IMR-90 (cell line): ENCODE results near the gene TMX1. TPM values are rescaled to one million over a fixed set of nuclear protein-coding genes. Genes with fewer than 3 reads are reported as not detected.

Experiments used
- ATAC-seq: fragments of 200-7000 bp; cut with Tn5 transposase; 2 replicates; pipeline ENCODE4 v1.9.1; 2020; ENCODE audit warnings: low read depth, mild to moderate bottlenecking, moderate library complexity
- BruUV-seq: library from RNA; stranded (reverse); fragments of 400-500 nt; replicated peaks from 2 replicates; lab custom pipeline; 2021; lab: Mats Ljungman, UMichigan
- CTCF ChIA-PET: fragments of 300-600 bp; formaldehyde crosslinking; extraction: SDS; loops from one replicate; lab custom pipeline; 2021; ENCODE audit warnings: antibody characterized with exemption; lab: Yijun Ruan, JAX
- POLR2A ChIA-PET: fragments of 300-600 bp; sonication (Branson Sonifier 250); formaldehyde crosslinking; loops from one replicate; lab custom pipeline; 2022; ENCODE audit warnings: antibody characterized with exemption; ENCODE audit not compliant: unreplicated experiment; lab: Charles Lee
- DNase-seq: peaks from one replicate; pipeline ENCODE4 v3.0.0; 2013
- H2AFZ ChIP-seq: replicated peaks from 2 replicates; pipeline ENCODE3; 2013; ENCODE audit warnings: low read length, mild to moderate bottlenecking; ENCODE audit not compliant: poor library complexity
- H2AK5ac ChIP-seq: 2 replicates; pipeline ENCODE4 v1.6.1; 2013; ENCODE audit warnings: low read depth, low read length, inconsistent platforms
- H2AK9ac ChIP-seq: replicated peaks from 2 replicates; pipeline ENCODE3; 2013; ENCODE audit warnings: mild to moderate bottlenecking, low read depth, low read length, moderate library complexity; ENCODE audit not compliant: poor library complexity
- H2BK120ac ChIP-seq: 2 replicates; pipeline ENCODE4 v1.6.1; 2013; ENCODE audit warnings: low read depth, low read length, inconsistent platforms
- H2BK15ac ChIP-seq: 3 replicates; pipeline ENCODE4 v1.6.1; 2013; ENCODE audit warnings: low read depth, low read length, inconsistent platforms
- H2BK20ac ChIP-seq: 2 replicates; pipeline ENCODE4 v1.6.1; 2013; ENCODE audit warnings: low read depth, mild to moderate bottlenecking, inconsistent platforms, low read length, moderate library complexity
- H2BK5ac ChIP-seq: 2 replicates; pipeline ENCODE4 v1.6.1; 2013; ENCODE audit warnings: mild to moderate bottlenecking, low read depth, low read length, inconsistent platforms; ENCODE audit not compliant: poor library complexity, severe bottlenecking
- H3K14ac ChIP-seq: replicated peaks from 2 replicates; pipeline ENCODE4 v1.6.1; 2013; ENCODE audit warnings: low read depth, low read length, inconsistent platforms
- H3K18ac ChIP-seq: 2 replicates; pipeline ENCODE4 v1.6.1; 2013; ENCODE audit warnings: low read depth, low read length, control low read depth
- H3K23ac ChIP-seq: 2 replicates; pipeline ENCODE4 v1.6.1; 2013; ENCODE audit warnings: low read depth, low read length, inconsistent platforms
- H3K27ac ChIP-seq: 2 replicates; pipeline ENCODE4 v1.5.1; 2013; ENCODE audit warnings: mild to moderate bottlenecking, control low read depth, low read length; ENCODE audit not compliant: insufficient read depth
- H3K27me3 ChIP-seq: 2 replicates; pipeline ENCODE4 v1.6.1; 2013; ENCODE audit warnings: low read length; ENCODE audit not compliant: control insufficient read depth, insufficient read depth
- H3K36me3 ChIP-seq: 2 replicates; pipeline ENCODE4 v1.6.1; 2013; ENCODE audit warnings: low read length, mixed read lengths; ENCODE audit not compliant: control insufficient read depth, insufficient read depth
- H3K4ac ChIP-seq: 2 replicates; pipeline ENCODE4 v1.6.1; 2013; ENCODE audit warnings: low read depth, low read length, inconsistent platforms
- H3K4me1 ChIP-seq: 2 replicates; pipeline ENCODE4 v1.6.1; 2013; ENCODE audit warnings: low read length, mixed read lengths; ENCODE audit not compliant: control insufficient read depth, insufficient read depth
- H3K4me2 ChIP-seq: 2 replicates; pipeline ENCODE4 v1.6.1; 2013; ENCODE audit warnings: low read depth, mild to moderate bottlenecking, control low read depth, low read length, moderate library complexity
- H3K4me3 ChIP-seq: 2 replicates; pipeline ENCODE4 v1.5.1; 2013; ENCODE audit warnings: low read depth, mild to moderate bottlenecking, control low read depth, low read length, moderate library complexity; ENCODE audit not compliant: insufficient read depth
- H3K56ac ChIP-seq: 2 replicates; pipeline ENCODE4 v1.6.1; 2013; ENCODE audit warnings: low read length, inconsistent platforms; ENCODE audit not compliant: insufficient read depth; ENCODE audit errors: extremely low read depth
- H3K79me1 ChIP-seq, 2 experiments: 2 replicates each; pipeline ENCODE4 v1.6.1; 2013; ENCODE audit warnings: low read length in 2 of 2, inconsistent platforms in 1 of 2, low read depth in 1 of 2
- H3K9ac ChIP-seq: 2 replicates; pipeline ENCODE4 v1.6.1; 2013; ENCODE audit warnings: low read depth, low read length, control low read depth
- H3K9me1 ChIP-seq: 2 replicates; pipeline ENCODE4 v1.6.1; 2013; ENCODE audit warnings: low read length, inconsistent platforms; ENCODE audit not compliant: insufficient read depth
- H3K9me3 ChIP-seq: 2 replicates; pipeline ENCODE4 v1.6.1; 2013; ENCODE audit warnings: low read length; ENCODE audit not compliant: control insufficient read depth, insufficient read depth
- H4K20me1 ChIP-seq: 2 replicates; pipeline ENCODE4 v1.6.1; 2013; ENCODE audit warnings: low read length, inconsistent platforms; ENCODE audit not compliant: insufficient read depth
- H4K5ac ChIP-seq: 2 replicates; pipeline ENCODE4 v1.6.1; 2013; ENCODE audit warnings: mild to moderate bottlenecking, low read depth, low read length, control low read depth
- H4K8ac ChIP-seq, 2 experiments: 2 replicates each; pipeline ENCODE4 v1.6.1; 2013; ENCODE audit warnings: low read depth in 2 of 2, low read length in 2 of 2, control low read depth in 1 of 2, inconsistent platforms in 1 of 2
- H4K91ac ChIP-seq: 2 replicates; pipeline ENCODE4 v1.6.1; 2013; ENCODE audit warnings: low read depth, low read length, inconsistent platforms; ENCODE audit not compliant: insufficient read depth
- CTCF ChIP-seq: conservative IDR thresholded peaks from 2 replicates; pipeline ENCODE4 v1.5.1; 2012; ENCODE audit warnings: mild to moderate bottlenecking, low read depth, low read length, improper control_type of control experiment
- FOS ChIP-seq: fragments of 150-350 bp; IDR thresholded peaks from 2 replicates; pipeline ENCODE4 v1.6.1; 2016; ENCODE audit warnings: low read depth, low read length
- MAFK ChIP-seq: IDR thresholded peaks from 2 replicates; pipeline ENCODE4 v1.6.1; 2012; ENCODE audit warnings: low read depth, low read length, improper control_type of control experiment
- RAD21 ChIP-seq: IDR thresholded peaks from 2 replicates; pipeline ENCODE4 v1.6.1; 2012; ENCODE audit warnings: low read length, improper control_type of control experiment
- RFX5 ChIP-seq: IDR thresholded peaks from 2 replicates; pipeline ENCODE4 v1.8.0; 2012; ENCODE audit warnings: low read depth, mild to moderate bottlenecking, low read length, moderate library complexity
- WGBS, 2 experiments: methylation state at CpG; one replicate each; pipeline versions ENCODE4 v1.1.5 to v1.1.7; 2013; ENCODE audit warnings: missing lambda C conversion rate in 2 of 2; ENCODE audit not compliant: insufficient read length in 1 of 2; ENCODE audit errors: extremely low coverage in 2 of 2; 5-methylcytosine and 5-hydroxymethylcytosine counted together
- dilution Hi-C: fragments of 300-500 bp; cut with HindIII; formaldehyde crosslinking; loops from one replicate; pipeline ENCODE4 v1.14.3; 2018; ENCODE audit warnings: low sequenced_read_pairs; ENCODE audit not compliant: unreplicated experiment
- in situ Hi-C: fragments of 300-500 bp; cut with MboI; formaldehyde crosslinking; loops from 3 replicates; pipeline ENCODE4 v1.14.3; 2019; ENCODE audit warnings: low sequenced_read_pairs, inconsistent platforms, mixed read lengths
- intact Hi-C: fragments of 100-400 bp; cut with micrococcal nuclease; formaldehyde crosslinking; loops from 2 replicates; pipeline ENCODE4 v1.10.0; 2022
- polyA plus RNA-seq, 3 experiments: library from polyadenylated mRNA; depleted of rRNA; stranded (reverse); fragments of >200 nt; gene quantifications; 2 replicates each; pipeline ENCODE4 v1.2.3, GENCODE V29; 2012; ENCODE audit warnings: low replicate concordance in 1 of 3
- total RNA-seq: library from RNA; depleted of rRNA; stranded (reverse); fragments of >200 nt; gene quantifications from 2 replicates; pipeline ENCODE4 v1.2.3, GENCODE V29; 2012

TMX1 gene
- total and polyA plus RNA-seq, 2 of the 4 experiments (the other 2 are of a cell fraction): 15.3 to 24.7 TPM

- Histone ChIP-seq H3K56ac (no peak overlapping the region), H3K18ac (no peak overlapping the region; the same call in 1 of the 2 replicates), H3K27me3 (peaks cover 2% of the 10 kb centered on the region; the same call in 1 of the 2 replicates), H4K5ac (no peak overlapping the region), H3K36me3 (no peaks in the 10 kb centered on the region), H3K4me1 (peaks cover 7% of the 10 kb centered on the region), H3K9me3 (peaks cover 5% of the 10 kb centered on the region; the same call in 1 of the 2 replicates), H4K8ac (no peak overlapping the region), H2BK15ac (no peak overlapping the region), H3K27ac (no peak overlapping the region), H2AK9ac (no peak overlapping the region), H2BK5ac (peak overlapping the region; percentile 29), H3K14ac (no peak overlapping the region), H3K4ac (no peak overlapping the region), H4K20me1 (no peaks in the 10 kb centered on the region), H2BK120ac (no peak overlapping the region), H4K91ac (no peak overlapping the region), H2BK20ac (no peak overlapping the region), H2AFZ (no peak overlapping the region), H3K23ac (no peak overlapping the region), H3K9me1 (no peaks in the 10 kb centered on the region), H3K79me1 (no peaks in the 10 kb centered on the region), H2AK5ac (no peak overlapping the region), H3K9ac (no peak overlapping the region), H3K4me2 (no peak overlapping the region), H3K4me3 (no peak overlapping the region)
- dilution Hi-C loops (no loop called here), intact Hi-C loops (no loop called here), in situ Hi-C loops (loop anchor here (25.0 kb wide), 1 partner anchor 637 kb away; no protein-coding TSS in a partner anchor)
- BruUV-seq: no TSS peak
- ChIA-PET POLR2A (no interaction called here), CTCF (no interaction called here)
- no CpG with 5 or more reads among the region's 1 CpG for WGBS, 2 experiments
- DNase-seq: peak; percentile 19
- peak; percentile 45 for ATAC-seq
- no peak for TF ChIP-seq RFX5
- TF ChIP-seq FOS: no peak
- TF ChIP-seq CTCF: no peak
- no peak for TF ChIP-seq RAD21
- no peak for TF ChIP-seq MAFK
Measured at GRCh38 chr14:51224551-51224950, 15.5 kb upstream of the TMX1 start.
